ENCODE data around the gene SMIM21. TPM values are rescaled to one million over a fixed set of nuclear protein-coding genes. Genes with fewer than 3 reads are reported as not detected.

The SMIM21 gene
- total RNA-seq, 1 donor from 2014 or later = not detected

DNA sequence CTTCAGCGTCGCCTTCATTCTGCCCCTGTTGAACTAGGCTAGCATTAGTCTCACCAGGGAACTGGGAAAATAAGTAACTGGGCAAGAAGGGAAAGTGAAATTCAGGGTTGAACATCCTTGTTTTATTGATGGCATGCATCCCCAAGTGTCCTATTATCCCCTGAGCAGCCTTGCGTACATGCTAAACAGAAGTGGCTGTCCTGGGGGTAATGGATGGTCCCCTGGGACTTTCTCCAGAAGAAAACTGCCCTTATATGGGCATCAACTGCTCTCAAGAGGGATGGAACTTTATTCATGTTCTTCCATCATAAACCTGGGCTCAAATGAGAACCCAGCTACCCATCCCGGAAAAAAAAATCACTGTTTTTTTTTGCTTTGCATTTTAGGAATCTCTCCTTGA is 11.8 kb upstream of the SMIM21 start:
- Histone ChIP-seq H3K27me3 (no peaks in the 10 kb centered on the region), H3K4me3 (no peak overlapping the region), H3K27ac (no peak overlapping the region), H3K4me1 (no peaks in the 10 kb centered on the region), H3K9me3 (no peaks in the 10 kb centered on the region), H3K36me3 (no peaks in the 10 kb centered on the region)
- no peak for DNase-seq (ENCODE audit: low spot score in 2 of 2)
- TF ChIP-seq, protein P1, sequence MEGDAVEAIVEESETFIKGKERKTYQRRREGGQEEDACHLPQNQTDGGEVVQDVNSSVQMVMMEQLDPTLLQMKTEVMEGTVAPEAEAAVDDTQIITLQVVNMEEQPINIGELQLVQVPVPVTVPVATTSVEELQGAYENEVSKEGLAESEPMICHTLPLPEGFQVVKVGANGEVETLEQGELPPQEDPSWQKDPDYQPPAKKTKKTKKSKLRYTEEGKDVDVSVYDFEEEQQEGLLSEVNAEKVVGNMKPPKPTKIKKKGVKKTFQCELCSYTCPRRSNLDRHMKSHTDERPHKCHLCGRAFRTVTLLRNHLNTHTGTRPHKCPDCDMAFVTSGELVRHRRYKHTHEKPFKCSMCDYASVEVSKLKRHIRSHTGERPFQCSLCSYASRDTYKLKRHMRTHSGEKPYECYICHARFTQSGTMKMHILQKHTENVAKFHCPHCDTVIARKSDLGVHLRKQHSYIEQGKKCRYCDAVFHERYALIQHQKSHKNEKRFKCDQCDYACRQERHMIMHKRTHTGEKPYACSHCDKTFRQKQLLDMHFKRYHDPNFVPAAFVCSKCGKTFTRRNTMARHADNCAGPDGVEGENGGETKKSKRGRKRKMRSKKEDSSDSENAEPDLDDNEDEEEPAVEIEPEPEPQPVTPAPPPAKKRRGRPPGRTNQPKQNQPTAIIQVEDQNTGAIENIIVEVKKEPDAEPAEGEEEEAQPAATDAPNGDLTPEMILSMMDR (IDR thresholded peaks at IDR 0.05) = no peak
- intact Hi-C loops (cut with DNase I) = no loop called here

DNA sequence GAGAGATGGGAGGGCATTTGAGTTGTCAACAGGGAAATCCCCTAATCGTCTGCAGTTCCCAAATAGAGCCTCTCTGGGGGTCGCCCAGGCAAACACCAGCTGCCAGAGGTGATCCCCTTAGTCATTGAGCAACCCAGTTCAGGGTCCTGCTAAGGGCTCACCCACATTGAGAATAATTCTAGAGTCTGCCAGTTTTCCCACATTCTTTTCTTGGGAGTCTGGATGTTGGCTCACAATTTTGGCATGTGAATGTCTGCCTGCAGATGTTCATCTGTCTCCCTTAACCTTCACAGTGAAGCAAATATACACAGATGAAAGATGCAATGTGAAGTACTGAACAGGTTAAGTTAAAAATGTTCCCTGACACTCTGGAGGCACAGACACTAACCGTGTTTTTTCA is 11.4 kb upstream of the SMIM21 start:
- Histone ChIP-seq H3K4me1 (no peaks in the 10 kb centered on the region), H3K36me3 (no peaks in the 10 kb centered on the region), H3K9me3 (no peaks in the 10 kb centered on the region), H3K27me3 (no peaks in the 10 kb centered on the region), H3K4me3 (no peak overlapping the region), H3K27ac (no peak overlapping the region)
- intact Hi-C loops (cut with DNase I) = no loop called here
- DNase-seq (ENCODE audit: low spot score in 2 of 2) = no peak
- TF ChIP-seq, protein P1 (IDR thresholded peaks at IDR 0.05) = no peak

DNA sequence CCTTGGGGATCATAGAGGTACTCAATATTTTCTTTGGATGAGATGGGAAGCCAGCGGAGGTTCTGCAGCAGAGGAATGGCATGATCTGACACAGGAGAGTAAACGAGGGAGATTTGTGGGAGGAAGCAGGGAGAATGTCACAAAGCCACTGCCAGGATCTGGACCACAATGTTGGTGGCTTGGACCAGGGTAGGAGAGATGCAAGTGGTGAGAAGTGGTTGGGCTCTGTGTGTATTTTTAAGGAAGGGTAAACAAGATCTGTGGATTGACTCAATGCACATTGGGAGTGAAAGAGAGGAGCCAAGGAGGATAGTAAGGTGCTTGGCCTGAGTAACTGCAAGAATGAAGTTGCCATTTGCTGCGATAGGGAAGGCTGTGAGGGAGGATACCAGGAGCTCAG is 10.5 kb upstream of the SMIM21 start:
- DNase-seq (ENCODE audit: low spot score in 2 of 2) = no peak

DNA sequence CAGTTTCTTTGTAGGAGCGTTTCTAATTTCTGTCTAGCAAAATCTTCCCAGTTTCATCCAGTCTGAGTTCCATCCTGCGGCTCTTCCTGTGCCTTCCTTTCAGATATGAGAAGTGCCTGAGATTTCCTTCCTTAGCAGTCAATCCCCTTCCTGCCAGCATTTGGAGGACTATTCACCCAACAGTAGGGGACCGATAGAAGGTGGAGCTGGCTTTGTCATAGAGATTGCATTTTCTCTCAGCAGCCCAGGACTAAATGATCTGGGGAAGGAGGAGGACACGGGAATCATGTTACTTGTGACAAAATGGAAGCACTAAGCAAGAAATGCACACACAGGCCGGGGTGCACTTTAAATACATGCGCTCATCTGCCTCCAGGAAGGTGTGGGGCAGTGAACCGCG is 5.6 kb upstream of the SMIM21 start:
- no peak overlapping the region for H3K27ac ChIP-seq
- TF ChIP-seq, protein P1 (IDR thresholded peaks at IDR 0.05) = no peak
- H3K4me1 ChIP-seq = no peaks in the 10 kb centered on the region
- no peaks in the 10 kb centered on the region for H3K9me3 ChIP-seq
- H3K27me3 ChIP-seq = no peaks in the 10 kb centered on the region
- no peak for DNase-seq (ENCODE audit: low spot score in 2 of 2)
- intact Hi-C loops (cut with DNase I) = no loop called here
- no peaks in the 10 kb centered on the region for H3K36me3 ChIP-seq
- no peak overlapping the region for H3K4me3 ChIP-seq

More for the DNA sequence above, 10.5 kb upstream of the SMIM21 start:
- no peak overlapping the region for H3K4me3 ChIP-seq
- H3K9me3 ChIP-seq = no peaks in the 10 kb centered on the region
- no peak overlapping the region for H3K27ac ChIP-seq
- H3K36me3 ChIP-seq = no peaks in the 10 kb centered on the region
- intact Hi-C loops (cut with DNase I) = no loop called here
- TF ChIP-seq, protein P1 (IDR thresholded peaks at IDR 0.05) = no peak
- no peaks in the 10 kb centered on the region for H3K4me1 ChIP-seq
- H3K27me3 ChIP-seq = no peaks in the 10 kb centered on the region

DNA sequence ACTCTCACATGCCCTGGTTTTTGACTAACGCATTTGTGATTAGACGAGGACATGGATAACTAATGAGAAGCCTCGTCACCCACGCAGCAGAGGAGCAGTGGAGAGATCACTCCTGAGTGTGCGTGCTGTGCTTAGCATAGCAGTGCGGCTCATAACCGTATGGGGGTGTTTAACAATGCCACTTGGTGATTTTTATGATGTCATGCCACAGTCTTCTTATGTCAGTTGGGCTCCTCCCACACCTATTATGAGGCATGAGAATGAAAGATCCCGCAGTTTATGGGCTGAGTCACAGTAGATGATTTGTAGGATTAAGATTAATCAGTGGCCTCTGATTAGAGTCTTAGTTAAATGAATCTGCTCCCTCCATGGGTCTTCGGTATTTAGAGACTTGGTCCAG is 2.5 kb upstream of the SMIM21 start:
- DNase-seq (ENCODE audit: low spot score in 2 of 2) = no peak
- Histone ChIP-seq H3K36me3 (no peaks in the 10 kb centered on the region), H3K9me3 (no peaks in the 10 kb centered on the region), H3K4me3 (no peak overlapping the region), H3K27ac (no peak overlapping the region), H3K27me3 (no peaks in the 10 kb centered on the region), H3K4me1 (no peaks in the 10 kb centered on the region)
- intact Hi-C loops (cut with DNase I) = no loop called here
- TF ChIP-seq, protein P1 (IDR thresholded peaks at IDR 0.05) = no peak

DNA sequence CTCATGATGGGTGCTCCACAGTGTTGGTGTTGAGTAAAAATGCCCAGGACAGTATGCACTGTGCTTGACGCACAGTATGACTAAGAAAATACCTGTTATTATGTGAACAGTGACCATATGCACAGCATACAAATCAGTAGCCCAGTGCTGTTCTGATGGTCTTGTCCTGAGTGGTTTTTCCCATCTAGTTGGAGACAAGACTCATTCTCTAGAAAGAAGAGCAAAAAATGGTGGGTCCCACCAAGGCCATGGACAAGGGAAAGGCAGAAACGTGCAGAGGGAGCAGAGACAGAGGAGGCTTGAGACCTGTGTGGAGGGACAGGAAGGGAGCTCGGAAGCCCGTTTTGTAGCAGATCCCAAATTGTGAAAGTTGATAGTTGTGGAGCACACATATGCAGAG is 987 bp upstream of the SMIM21 start:
- Histone ChIP-seq H3K36me3 (no peaks in the 10 kb centered on the region), H3K4me3 (no peak overlapping the region), H3K27ac (no peak overlapping the region), H3K9me3 (no peaks in the 10 kb centered on the region), H3K4me1 (no peaks in the 10 kb centered on the region), H3K27me3 (no peaks in the 10 kb centered on the region)
- DNase-seq (ENCODE audit: low spot score in 2 of 2) = no peak
- TF ChIP-seq, protein P1 (IDR thresholded peaks at IDR 0.05) = no peak
- intact Hi-C loops (cut with DNase I) = no loop called here
